GM19468 (cell line): ENCODE data around the gene CCDC183.

Experiments used
- ATAC-seq: cut with Tn5 transposase; IDR thresholded peaks from one replicate; pipeline ENCODE4 v1.9.1; 2021; ENCODE audit warnings: mild to moderate bottlenecking, moderate library complexity, moderate number of reproducible peaks; ENCODE audit not compliant: unreplicated experiment; ENCODE audit errors: extremely low read depth

The CCDC183 gene

DNA sequence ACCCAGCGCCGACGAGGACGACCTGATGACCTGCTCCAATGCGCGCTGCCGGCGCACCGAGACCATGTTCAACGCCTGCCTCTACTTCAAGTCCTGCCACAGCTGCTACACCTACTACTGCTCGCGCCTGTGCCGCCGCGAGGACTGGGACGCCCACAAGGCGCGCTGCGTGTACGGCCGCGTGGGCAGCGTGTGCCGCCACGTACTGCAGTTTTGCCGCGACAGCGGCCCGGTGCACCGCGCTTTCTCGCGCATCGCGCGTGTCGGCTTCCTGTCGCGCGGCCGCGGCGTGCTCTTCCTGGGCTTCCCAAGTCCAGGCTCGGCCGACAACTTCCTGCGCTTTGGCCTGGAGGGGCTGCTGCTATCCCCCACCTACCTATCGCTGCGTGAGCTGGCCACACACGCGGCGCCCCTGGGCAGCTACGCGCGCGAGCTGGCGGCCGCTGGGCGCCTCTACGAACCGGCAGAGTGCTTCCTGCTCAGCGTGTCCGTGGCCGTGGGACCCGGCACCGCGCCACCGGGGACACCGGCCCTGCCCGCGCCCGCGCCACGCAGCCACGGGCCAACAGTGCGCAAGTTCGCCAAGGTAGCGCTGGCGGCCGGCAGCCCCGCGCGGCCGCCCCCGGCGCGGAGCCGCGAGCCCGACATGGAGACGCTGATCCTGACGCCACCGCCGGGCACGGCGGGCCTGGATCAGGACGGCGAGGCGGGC is 50.4 kb downstream of the CCDC183 start:
- ATAC-seq, result no peak

DNA sequence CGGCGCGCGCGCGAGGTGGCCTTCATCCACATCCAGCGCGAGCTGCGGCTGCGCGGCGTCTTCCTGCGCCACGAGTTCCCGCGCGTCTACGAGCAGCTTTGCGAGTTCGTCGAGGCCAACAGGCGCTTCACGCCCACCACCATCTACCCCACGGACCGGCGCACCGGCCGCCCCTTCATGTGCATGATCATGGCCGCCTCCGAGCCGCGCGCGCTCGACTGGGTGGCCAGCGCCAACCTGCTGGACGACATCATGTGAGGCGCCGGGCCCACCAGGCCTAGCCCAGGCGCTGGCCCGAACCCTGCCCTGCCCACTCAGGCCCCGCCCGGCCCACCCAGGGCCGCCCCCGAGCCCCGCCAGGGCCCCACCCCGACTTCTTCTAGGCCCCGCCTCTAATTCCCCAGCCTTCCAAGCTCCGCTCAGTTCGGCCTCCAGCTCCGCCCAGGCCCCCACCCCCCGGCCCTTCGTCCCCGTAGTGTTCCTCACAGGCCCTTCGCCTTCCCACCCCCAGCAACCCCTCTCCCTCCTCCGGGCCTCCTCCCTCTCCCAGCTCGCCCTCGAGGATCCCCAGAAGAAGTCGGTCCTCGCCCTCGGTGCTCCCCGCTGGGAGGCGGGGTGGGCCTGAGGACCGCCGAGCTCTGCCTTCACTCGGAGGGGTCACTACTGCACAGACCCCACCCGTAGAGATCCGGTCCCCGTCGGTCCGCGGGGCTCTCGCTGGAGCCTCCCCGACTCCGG is 51.1 kb downstream of the CCDC183 start:
- no peak for ATAC-seq

DNA sequence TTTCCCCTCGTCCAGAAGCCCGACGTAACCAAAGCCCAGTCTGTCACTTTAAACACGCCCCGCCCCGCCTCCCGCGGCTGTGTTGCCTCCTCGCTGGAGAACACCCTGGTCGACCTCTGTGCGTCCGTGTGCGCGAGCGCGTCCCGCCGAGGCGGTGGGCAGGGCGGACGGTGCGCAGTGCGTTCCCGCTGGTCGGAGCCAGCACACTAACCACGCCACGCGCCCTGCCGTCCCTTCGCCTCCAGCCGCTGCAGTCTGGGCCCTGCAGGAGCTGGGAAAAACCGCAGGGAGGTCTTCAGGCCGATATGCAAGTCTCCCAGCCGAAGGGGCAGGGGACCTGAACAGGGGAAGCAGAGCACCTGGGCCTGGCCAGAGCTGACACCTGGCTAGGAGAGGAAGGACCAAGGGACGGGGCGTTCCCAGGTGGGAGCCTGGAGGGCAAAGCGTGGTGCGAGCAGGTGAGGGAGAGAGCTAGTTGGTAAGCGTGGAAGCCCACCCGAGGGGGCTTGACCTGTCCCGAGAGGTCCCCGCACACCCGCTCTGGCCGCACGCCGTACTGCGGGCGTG is 51.8 kb downstream of the CCDC183 start:
- no peak for ATAC-seq

DNA sequence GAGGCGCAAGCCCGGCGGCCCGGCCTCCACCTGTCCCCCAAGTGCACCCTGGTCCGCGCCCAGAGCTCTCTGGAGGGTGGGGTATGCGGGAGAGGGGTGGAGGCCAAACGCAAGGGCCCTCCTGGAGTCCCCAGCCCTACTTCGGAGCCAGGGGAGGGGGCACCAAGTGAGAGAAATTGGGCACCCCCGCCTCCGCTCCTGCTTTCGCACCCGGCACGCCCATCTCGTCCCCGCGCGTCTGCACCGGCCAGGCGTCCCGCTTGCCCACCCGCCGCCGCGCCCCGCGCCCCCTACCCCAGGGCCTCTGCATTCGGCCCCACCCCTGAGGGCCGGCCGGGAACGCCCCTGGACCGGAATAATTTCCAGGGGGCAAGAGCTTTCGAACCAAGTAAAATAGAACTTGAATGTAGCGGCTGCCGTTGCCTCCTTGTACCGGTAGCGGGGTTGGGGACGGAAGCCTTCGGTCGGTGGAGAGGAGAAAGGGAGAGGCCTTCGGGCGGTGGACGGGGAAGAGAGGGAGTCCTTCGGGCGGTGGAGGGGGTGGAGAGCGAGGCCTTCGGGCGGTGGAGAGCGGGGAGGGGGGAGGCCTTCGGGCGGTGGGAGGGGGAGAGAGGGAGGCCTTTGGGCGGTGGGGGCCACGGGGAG is 52.4 kb downstream of the CCDC183 start:
- ATAC-seq, result no peak

DNA sequence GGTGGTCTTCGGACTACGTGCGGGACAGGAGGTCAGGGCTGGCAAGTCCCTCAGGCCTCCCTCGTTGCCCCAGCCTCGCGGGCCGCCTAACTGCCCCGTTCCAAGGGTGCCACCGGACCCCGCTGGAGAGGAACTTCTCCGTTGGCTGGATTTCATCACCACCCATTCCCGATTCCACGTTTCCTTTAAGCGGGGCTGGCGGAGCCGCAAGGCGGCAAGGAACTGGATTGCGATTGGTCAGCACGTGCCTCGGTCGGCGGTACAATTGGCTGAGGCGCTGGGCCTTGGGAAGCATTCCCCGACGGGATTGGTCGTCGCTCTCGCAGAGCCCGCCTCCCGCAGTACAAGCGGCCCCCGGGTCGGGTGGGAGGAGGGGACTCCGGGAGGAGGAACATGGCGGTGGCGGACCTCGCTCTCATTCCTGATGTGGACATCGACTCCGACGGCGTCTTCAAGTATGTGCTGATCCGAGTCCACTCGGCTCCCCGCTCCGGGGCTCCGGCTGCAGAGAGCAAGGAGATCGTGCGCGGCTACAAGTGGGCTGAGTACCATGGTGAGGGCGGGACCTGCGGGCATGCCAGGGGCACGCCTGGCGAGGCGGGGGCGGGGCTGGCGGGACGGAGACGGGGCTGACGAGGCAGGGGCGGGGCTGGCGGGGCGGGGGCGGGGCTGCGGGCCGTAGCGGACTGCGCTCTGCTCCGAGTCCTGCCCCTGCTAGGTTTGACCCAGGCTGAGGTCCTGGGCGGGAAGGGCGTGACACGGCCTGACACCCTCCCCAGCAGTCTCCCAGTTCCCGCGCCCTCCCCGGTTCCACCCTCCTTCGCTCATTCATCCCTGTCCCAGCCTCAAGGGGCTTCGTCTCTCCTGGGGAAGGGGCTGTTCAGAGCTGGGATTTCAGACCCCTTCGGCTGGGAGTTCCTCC is 53.2 kb downstream of the CCDC183 start, which contains the start of gene PHPT1:
TSS of gene PHPT1 (plus strand) at position 372 of the 922 bp plus-strand sequence. CDS start at position 394, 22 bp downstream.
- peak; percentile 29 for ATAC-seq

DNA sequence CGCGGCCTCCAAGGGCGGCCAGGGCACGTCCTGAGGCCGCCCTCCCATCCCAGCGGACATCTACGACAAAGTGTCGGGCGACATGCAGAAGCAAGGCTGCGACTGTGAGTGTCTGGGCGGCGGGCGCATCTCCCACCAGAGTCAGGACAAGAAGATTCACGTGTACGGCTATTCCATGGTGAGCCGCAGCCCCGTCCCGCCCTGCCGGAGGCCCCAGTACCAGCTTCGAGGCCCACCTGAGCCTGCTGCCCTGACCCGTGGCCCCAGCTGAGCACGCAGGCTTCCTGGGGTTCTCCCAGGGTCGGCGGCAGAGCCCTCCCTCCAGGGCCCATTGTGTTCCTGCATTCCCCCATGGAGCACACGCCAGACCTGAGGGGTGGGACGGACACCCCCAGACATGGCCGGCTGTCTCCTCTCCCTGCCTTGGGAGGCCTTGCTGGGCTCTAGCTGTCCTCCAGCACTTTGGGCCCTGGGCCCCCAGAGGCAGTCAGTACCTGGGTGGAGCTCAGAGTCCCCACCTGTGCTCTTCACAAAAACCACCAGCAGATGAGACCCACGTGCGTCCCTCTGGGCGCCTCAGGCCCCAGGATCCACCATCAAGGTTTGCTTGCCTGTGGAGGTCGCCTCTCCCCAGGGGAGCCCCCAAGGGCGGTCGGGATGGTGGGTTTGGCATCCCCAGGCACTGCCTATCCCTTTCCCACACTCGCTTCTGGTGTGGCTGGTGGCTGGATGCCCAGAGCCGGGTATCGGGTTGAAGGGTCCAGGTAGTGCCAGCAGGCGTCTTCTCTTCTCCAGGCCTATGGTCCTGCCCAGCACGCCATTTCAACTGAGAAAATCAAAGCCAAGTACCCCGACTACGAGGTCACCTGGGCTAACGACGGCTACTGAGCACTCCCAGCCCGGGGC is 54.1 kb downstream of the CCDC183 start:
- no peak for ATAC-seq

DNA sequence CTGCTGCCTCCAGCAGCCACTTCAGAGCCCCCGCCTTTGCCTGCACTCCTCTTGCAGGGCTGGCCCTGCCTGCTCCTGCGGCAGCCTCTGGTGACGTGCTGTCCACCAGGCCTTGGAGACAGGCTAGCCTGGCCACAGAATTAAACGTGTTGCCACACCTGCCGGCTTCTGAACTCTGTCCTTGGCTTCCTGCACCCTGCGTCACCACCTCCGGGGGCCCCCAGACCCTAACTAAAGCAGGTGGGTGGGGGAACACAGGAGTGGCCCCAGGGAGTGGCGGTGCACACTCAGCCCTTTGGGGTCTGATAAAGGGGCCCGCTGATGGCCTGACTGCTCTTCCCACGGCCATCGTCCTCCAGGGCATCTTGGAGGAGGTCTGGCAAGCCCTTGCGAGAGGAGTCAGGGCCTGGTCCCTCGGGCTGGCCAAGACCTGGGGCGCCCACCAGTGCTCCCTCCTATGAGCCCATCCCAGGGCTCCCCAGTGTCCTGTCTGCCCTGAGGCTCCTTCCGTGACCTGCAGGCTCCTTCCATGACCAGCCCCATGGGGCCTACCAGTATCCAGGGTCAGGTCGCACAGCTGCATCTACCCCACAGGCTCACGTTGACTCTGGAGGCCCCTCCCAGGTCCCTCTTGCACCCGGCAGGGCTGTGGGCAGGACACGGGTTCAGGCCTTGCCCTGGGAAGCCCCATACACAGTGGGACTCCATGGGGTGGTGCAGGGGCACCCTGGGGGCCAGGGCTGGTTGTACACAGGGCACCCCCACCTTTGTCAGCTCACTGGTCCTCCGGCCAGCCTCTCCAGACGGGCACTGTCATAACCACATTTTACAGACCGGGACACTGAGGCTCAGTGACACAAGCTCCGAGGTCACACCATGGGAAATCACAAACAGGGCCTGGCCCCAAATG is 55.0 kb downstream of the CCDC183 start:
- no peak for ATAC-seq

DNA sequence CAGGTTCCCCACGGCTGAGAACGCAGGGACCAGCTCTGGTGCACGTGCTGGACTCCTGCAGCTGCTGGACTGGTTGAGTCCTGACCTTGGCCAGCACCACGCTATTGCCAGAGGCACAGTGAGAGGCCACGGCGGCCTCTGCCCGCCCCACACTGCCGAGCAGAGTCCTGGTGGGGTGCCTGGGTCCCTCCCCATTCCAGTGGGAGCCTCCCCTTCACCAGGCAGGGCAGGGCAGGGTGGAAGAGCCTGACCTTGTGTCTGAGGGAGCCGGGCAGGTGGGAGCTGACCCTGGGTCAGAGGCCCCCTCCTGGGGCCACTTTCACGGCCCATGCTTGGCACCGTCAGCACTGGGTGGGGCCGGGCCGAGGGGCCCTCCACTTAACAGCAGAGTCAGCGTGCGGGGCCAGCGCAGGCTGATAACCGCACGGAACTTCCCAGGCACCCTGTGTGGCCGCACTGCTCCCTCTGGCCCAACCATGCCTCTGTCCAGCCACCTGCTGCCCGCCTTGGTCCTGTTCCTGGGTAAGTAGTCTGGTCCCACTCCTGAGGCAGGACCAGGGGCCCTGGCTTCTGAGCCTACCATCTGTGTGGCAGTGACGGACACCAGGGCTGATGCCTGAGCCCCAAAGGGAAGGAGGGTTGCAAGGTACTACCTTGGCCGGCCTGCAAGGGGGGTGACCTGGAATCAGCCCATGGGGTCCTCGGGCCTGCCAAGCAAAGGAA is 56.0 kb downstream of the CCDC183 start, which contains the start of gene MAMDC4:
TSS of gene MAMDC4 (plus strand) at position 406 of the 723 bp plus-strand sequence. CDS start at position 477, 71 bp downstream.
- no peak for ATAC-seq

DNA sequence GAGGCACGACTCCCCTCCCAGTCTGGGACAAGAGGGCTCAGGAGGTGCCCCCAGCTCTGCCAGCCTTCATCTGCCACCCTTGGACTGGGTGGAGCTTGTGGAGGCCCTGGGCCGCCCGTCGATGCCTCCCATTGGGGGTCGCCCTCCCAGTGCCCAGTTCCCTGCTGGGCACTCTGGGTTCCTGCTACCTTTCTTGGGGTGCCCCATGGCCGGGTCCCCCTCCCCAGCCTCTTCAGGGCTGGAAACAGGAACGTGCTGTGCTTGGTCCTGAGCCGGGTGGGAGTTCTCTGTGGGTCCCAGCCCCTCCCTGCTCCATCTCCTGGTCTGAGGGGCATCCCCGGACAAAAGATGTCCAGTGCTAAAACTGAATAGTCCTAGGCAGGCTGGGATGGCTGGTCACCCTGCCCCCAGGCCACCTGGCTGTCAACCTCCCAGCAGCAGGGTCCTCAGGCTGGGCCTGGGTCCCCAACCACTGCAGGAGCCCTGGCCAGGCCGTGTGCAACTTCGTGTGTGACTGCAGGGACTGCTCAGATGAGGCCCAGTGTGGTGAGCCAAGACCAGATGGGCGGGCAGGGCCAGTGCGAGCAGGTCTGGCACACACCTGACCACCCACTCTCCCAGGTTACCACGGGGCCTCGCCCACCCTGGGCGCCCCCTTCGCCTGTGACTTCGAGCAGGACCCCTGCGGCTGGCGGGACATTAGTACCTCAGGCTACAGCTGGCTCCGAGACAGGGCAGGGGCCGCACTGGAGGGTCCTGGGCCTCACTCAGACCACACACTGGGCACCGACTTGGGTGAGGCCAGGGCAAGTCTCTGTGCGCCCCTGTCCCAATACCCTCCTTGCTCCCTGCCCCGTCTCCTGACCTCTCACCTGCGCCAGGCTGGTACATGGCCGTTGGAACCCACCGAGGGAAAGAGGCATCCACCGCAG is 56.8 kb downstream of the CCDC183 start:
- ATAC-seq, result no peak

DNA sequence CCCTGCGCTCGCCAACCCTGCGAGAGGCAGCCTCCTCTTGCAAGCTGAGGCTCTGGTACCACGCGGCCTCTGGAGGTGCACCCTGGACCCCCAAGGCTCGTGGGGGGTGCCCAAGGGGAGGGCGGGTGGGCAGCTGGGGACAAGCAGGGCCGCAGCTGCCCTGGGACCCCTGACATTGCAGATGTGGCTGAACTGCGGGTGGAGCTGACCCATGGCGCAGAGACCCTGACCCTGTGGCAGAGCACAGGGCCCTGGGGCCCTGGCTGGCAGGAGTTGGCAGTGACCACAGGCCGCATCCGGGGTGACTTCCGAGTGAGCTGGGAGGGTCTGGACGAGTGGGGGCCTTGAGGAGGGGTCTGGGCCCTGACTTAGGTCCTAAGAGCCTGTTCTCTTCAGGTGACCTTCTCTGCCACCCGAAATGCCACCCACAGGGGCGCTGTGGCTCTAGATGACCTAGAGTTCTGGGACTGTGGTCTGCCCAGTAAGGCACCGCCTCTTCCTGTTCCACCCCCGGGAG is 57.5 kb downstream of the CCDC183 start:
- no peak for ATAC-seq

DNA sequence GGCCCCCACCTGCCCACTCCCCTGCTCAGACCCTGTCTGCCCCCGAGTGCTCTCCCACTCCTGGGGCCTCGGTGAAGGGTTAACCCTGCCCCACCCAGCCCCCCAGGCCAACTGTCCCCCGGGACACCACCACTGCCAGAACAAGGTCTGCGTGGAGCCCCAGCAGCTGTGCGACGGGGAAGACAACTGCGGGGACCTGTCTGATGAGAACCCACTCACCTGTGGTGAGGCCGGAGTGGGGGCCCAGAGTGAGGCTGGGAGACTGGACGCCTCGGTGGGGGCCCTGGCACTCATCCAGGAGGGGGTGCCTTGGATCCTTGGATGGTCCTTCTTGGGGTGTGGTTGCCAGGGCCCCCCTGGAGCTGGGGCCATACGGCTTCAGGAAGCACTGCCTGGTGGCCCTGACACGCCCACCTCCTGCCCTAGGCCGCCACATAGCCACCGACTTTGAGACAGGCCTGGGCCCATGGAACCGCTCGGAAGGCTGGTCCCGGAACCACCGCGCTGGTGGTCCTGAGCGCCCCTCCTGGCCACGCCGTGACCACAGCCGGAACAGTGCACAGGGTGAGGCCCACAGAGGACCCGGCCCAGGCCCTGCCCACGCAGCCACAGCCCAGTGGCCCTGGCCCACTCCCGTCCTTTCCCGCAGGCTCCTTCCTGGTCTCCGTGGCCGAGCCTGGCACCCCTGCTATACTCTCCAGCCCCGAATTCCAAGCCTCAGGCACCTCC is 58.1 kb downstream of the CCDC183 start:
- no peak for ATAC-seq

DNA sequence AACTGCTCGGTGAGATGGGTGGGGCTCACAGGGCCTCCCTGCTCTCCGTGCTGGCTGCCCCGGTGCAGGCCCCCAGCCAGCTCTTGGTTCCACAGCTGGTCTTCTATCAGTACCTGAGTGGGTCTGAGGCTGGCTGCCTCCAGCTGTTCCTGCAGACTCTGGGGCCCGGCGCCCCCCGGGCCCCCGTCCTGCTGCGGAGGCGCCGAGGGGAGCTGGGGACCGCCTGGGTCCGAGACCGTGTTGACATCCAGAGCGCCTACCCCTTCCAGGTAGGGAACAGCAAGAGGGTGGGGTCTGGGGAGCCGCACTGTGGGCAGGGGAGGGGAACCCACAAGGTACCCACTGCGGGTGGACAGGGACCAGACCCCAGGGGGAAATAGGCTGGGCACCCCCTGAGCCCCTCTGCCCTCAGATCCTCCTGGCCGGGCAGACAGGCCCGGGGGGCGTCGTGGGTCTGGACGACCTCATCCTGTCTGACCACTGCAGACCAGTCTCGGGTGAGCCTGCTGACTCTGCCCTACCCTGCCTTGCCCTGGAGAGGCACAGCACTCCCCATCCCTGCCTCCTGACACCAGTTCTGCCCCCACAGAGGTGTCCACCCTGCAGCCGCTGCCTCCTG is 58.8 kb downstream of the CCDC183 start:
- no peak for ATAC-seq

DNA sequence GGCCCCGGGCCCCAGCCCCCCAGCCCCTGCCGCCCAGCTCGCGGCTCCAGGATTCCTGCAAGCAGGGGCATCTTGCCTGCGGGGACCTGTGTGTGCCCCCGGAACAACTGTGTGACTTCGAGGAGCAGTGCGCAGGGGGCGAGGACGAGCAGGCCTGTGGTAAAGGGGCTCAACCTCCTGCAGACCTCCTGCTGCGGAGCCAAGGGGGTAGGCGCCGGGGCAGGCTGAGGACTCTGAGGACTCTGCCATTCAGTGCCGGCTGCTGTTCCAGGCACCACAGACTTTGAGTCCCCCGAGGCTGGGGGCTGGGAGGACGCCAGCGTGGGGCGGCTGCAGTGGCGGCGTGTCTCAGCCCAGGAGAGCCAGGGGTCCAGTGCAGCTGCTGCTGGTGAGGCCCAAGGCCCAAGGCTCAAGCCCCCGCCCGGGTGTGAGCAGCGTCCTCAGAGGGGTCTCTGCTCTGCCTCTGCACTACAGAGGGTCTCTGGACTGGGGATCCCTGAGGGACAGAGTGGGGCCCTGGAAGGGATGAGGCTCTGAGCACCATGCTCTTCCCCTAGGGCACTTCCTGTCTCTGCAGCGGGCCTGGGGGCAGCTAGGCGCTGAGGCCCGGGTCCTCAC is 59.4 kb downstream of the CCDC183 start:
- ATAC-seq, result no peak

DNA sequence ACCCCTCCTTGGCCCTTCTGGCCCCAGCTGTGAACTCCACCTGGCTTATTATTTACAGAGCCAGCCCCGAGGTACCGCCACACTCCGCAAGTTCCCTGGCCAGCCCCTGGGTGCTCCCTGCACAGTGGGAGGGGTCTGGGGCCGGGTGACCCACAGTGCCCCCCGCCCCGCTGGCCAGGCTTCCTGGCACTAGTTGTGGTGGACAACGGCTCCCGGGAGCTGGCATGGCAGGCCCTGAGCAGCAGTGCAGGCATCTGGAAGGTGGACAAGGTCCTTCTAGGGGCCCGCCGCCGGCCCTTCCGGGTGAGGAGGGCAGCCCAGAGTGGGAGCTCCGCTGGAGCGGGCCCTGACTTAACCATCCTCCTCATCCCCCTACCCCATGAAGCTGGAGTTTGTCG is 59.9 kb downstream of the CCDC183 start:
- ATAC-seq, result no peak
